ENCODE measurements around the gene HOXA3. TPM values are rescaled to one million over a fixed set of nuclear protein-coding genes. Genes with fewer than 3 reads are reported as not detected.

Gene HOXA3
- total and polyA plus RNA-seq, 2 of the 13 experiments (the other 11 are each of a cell fraction or from before 2014, with no cell fraction given): 2.9 to 4.6 TPM

DNA sequence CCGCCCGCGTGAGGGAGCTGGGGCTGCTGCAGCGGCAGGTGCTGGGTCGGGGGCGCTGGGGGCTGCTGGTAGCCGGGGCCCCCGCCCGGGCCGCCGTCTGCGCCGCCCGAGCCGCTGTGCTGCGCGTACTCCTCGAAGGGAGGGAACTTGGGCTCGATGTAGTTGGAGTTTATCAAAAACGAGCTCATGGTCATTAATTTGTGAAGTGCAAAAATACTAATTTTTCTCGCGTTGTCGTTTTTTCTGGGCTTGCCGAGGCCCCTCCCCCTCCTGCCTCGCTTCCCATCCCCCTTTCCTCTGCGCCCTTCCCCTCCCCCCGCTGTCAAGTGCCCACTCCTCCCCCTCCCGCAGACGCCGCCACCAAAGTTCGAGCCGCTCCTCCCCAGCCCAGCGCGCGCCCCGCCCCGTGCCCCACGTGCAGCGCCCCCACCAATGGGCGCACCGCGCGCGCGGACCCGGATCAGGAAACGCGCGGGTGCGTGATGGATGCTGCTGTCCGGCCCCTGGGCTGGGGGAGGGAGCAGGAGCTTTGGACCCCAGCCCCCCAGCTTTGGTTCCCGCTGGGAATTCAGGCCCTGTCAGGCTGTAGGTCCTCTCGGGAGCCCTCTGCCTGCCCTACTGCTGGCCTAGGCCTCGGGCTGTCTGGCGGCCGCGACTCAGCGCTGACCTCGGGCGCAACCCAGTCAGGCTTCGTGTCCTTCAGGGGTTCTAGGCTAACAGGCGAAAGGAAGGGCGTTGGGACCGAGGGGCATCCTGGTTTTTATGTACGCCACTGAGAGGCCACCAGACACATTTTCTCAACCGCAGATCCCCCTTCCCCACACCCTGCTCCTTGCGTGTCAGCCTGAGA lies 21.6 kb downstream of the HOXA3 start, which contains the start of gene HOXA4 (continued):
- TF ChIP-seq, protein P1, sequence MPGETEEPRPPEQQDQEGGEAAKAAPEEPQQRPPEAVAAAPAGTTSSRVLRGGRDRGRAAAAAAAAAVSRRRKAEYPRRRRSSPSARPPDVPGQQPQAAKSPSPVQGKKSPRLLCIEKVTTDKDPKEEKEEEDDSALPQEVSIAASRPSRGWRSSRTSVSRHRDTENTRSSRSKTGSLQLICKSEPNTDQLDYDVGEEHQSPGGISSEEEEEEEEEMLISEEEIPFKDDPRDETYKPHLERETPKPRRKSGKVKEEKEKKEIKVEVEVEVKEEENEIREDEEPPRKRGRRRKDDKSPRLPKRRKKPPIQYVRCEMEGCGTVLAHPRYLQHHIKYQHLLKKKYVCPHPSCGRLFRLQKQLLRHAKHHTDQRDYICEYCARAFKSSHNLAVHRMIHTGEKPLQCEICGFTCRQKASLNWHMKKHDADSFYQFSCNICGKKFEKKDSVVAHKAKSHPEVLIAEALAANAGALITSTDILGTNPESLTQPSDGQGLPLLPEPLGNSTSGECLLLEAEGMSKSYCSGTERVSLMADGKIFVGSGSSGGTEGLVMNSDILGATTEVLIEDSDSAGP (CRISPR knock-in tag; IDR thresholded peaks at IDR 0.05; ENCODE audit: borderline replicate concordance): peak; percentile 64; the same call in 1 of the 2 replicates
- no peak for TF ChIP-seq AHR (CRISPR knock-in tag; IDR thresholded peaks at IDR 0.05)
- peak; percentile 33; the same call in 1 of the 2 replicates for TF ChIP-seq ZNF768 (CRISPR knock-in tag; IDR thresholded peaks at IDR 0.05)
- no peak for TF ChIP-seq NONO (IDR thresholded peaks at IDR 0.05)
- TF ChIP-seq NONO (CRISPR knock-in tag; conservative IDR thresholded peaks at IDR 0.05): peak; percentile 62; the same call in 1 of the 2 replicates
- no peak for TF ChIP-seq ZNF615 (CRISPR knock-in tag; IDR thresholded peaks at IDR 0.05; ENCODE audit: borderline replicate concordance)
- TF ChIP-seq HMGA1 (CRISPR knock-in tag; conservative IDR thresholded peaks at IDR 0.05): no peak
- TF ChIP-seq, protein P2, sequence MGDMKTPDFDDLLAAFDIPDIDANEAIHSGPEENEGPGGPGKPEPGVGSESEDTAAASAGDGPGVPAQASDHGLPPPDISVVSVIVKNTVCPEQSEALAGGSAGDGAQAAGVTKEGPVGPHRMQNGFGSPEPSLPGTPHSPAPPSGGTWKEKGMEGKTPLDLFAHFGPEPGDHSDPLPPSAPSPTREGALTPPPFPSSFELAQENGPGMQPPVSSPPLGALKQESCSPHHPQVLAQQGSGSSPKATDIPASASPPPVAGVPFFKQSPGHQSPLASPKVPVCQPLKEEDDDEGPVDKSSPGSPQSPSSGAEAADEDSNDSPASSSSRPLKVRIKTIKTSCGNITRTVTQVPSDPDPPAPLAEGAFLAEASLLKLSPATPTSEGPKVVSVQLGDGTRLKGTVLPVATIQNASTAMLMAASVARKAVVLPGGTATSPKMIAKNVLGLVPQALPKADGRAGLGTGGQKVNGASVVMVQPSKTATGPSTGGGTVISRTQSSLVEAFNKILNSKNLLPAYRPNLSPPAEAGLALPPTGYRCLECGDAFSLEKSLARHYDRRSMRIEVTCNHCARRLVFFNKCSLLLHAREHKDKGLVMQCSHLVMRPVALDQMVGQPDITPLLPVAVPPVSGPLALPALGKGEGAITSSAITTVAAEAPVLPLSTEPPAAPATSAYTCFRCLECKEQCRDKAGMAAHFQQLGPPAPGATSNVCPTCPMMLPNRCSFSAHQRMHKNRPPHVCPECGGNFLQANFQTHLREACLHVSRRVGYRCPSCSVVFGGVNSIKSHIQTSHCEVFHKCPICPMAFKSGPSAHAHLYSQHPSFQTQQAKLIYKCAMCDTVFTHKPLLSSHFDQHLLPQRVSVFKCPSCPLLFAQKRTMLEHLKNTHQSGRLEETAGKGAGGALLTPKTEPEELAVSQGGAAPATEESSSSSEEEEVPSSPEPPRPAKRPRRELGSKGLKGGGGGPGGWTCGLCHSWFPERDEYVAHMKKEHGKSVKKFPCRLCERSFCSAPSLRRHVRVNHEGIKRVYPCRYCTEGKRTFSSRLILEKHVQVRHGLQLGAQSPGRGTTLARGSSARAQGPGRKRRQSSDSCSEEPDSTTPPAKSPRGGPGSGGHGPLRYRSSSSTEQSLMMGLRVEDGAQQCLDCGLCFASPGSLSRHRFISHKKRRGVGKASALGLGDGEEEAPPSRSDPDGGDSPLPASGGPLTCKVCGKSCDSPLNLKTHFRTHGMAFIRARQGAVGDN (CRISPR knock-in tag; IDR thresholded peaks at IDR 0.05): peak; percentile 95
- TF ChIP-seq GATAD2A (CRISPR knock-in tag; IDR thresholded peaks at IDR 0.05): no peak
- 0 out of 2 replicates have a peak, but pooled peaks have one; percentile 33 for TF ChIP-seq ZNF205 (CRISPR knock-in tag; IDR thresholded peaks at IDR 0.05)
- TF ChIP-seq SIN3A (IDR thresholded peaks at IDR 0.05; ENCODE audit: borderline replicate concordance, low read depth, low read length): no peak
- no peak for TF ChIP-seq MBD4 (IDR thresholded peaks at IDR 0.05; ENCODE audit: borderline replicate concordance, low read length)
- TF ChIP-seq ZNF451 (CRISPR knock-in tag; IDR thresholded peaks at IDR 0.05): no peak
- no peak for TF ChIP-seq ZNF136 (CRISPR knock-in tag; IDR thresholded peaks at IDR 0.05; ENCODE audit: low read depth)
- TF ChIP-seq, protein P3, sequence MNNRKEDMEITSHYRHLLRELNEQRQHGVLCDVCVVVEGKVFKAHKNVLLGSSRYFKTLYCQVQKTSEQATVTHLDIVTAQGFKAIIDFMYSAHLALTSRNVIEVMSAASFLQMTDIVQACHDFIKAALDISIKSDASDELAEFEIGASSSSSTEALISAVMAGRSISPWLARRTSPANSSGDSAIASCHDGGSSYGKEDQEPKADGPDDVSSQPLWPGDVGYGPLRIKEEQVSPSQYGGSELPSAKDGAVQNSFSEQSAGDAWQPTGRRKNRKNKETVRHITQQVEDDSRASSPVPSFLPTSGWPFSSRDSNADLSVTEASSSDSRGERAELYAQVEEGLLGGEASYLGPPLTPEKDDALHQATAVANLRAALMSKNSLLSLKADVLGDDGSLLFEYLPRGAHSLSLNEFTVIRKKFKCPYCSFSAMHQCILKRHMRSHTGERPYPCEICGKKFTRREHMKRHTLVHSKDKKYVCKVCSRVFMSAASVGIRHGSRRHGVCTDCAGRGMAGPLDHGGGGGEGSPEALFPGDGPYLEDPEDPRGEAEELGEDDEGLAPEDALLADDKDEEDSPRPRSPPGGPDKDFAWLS (CRISPR knock-in tag; IDR thresholded peaks at IDR 0.05; ENCODE audit: borderline replicate concordance): no peak
- peak; percentile 75; the same call in 1 of the 2 replicates for TF ChIP-seq ZNF598 (CRISPR knock-in tag; IDR thresholded peaks at IDR 0.05; ENCODE audit: borderline replicate concordance)
- TF ChIP-seq CCAR2 (optimal IDR thresholded peaks at IDR 0.05; ENCODE audit: low read depth, low read length): no peak
- 0 out of 2 replicates have a peak, but pooled peaks have one; percentile 52 for TF ChIP-seq ZNF230 (CRISPR knock-in tag; IDR thresholded peaks at IDR 0.05)
- TF ChIP-seq, protein P4, sequence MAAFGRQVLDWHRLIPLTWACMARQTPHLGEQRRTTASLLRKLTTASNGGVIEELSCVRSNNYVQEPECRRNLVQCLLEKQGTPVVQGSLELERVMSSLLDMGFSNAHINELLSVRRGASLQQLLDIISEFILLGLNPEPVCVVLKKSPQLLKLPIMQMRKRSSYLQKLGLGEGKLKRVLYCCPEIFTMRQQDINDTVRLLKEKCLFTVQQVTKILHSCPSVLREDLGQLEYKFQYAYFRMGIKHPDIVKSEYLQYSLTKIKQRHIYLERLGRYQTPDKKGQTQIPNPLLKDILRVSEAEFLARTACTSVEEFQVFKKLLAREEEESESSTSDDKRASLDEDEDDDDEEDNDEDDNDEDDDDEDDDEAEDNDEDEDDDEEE (CRISPR knock-in tag; IDR thresholded peaks at IDR 0.05): peak; percentile 34; the same call in 1 of the 2 replicates
- TF ChIP-seq REL (CRISPR knock-in tag; conservative IDR thresholded peaks at IDR 0.05): no peak
- TF ChIP-seq HCFC1 (IDR thresholded peaks at IDR 0.05; ENCODE audit: low read depth, low read length): no peak

All from HepG2 (cell line).